Esophagus muscularis mucosa (tissue), 3 donors: ENCODE data around the gene LMX1B.

Experiments
- POLR2AphosphoS5 ChIP-seq, 2 donors: sonication (generic); formaldehyde crosslinking; IDR thresholded peaks; one replicate each; pipeline ENCODE4 v1.6.1; 2017; ENCODE audit warnings: antibody characterized with exemption in 2 of 2
- TF ChIP-seq, protein P1 (sequence below), 3 experiments: fragments of 200-600 bp in 2 of 3; fragments of 450-650 bp in 1 of 3; sonication (generic) in 2 of 3; IDR thresholded peaks; one replicate each; pipeline ENCODE4 v1.5.1; 2017 to 2019; ENCODE audit warnings: antibody characterized with exemption in 3 of 3, mild to moderate bottlenecking in 2 of 3, moderate library complexity in 1 of 3

DNA sequence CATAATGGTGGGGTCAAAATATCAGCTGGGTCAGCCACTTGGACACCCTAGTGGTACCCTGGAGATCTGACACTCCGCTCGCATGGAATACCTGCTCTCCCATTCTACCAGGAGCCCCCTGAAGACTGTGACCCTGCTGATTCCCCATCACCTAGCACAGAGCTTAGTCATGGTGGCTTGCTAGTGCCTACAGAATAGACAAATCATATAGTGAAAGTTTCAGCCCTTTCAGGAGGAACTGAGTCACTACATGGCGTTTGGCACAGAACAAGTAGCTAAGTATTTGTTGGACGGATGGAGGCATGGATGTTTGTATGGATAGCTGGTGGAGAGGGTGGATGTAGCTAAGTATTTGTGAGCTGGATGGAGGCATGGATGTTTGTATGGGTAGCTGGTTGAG is 65.3 kb downstream of the LMX1B start:
- TF ChIP-seq POLR2AphosphoS5 (IDR thresholded peaks at IDR 0.05), result no peak
- TF ChIP-seq, protein P1, sequence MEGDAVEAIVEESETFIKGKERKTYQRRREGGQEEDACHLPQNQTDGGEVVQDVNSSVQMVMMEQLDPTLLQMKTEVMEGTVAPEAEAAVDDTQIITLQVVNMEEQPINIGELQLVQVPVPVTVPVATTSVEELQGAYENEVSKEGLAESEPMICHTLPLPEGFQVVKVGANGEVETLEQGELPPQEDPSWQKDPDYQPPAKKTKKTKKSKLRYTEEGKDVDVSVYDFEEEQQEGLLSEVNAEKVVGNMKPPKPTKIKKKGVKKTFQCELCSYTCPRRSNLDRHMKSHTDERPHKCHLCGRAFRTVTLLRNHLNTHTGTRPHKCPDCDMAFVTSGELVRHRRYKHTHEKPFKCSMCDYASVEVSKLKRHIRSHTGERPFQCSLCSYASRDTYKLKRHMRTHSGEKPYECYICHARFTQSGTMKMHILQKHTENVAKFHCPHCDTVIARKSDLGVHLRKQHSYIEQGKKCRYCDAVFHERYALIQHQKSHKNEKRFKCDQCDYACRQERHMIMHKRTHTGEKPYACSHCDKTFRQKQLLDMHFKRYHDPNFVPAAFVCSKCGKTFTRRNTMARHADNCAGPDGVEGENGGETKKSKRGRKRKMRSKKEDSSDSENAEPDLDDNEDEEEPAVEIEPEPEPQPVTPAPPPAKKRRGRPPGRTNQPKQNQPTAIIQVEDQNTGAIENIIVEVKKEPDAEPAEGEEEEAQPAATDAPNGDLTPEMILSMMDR (IDR thresholded peaks at IDR 0.05), result no peak
